Fibroblast of skin of right quadriceps (primary cell): ENCODE measurements around the gene MPP3.
"Not testable (repeated sequence)": the region's sequence is repeated elsewhere in the genome, so short reads cannot be mapped to it uniquely, and the experiment has no call there.

Experiments used
- DNase-seq: peaks from one replicate; pipeline ENCODE4 v3.0.0-alpha.2; 2013

Gene MPP3, protein sequence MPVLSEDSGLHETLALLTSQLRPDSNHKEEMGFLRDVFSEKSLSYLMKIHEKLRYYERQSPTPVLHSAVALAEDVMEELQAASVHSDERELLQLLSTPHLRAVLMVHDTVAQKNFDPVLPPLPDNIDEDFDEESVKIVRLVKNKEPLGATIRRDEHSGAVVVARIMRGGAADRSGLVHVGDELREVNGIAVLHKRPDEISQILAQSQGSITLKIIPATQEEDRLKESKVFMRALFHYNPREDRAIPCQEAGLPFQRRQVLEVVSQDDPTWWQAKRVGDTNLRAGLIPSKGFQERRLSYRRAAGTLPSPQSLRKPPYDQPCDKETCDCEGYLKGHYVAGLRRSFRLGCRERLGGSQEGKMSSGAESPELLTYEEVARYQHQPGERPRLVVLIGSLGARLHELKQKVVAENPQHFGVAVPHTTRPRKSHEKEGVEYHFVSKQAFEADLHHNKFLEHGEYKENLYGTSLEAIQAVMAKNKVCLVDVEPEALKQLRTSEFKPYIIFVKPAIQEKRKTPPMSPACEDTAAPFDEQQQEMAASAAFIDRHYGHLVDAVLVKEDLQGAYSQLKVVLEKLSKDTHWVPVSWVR

DNA sequence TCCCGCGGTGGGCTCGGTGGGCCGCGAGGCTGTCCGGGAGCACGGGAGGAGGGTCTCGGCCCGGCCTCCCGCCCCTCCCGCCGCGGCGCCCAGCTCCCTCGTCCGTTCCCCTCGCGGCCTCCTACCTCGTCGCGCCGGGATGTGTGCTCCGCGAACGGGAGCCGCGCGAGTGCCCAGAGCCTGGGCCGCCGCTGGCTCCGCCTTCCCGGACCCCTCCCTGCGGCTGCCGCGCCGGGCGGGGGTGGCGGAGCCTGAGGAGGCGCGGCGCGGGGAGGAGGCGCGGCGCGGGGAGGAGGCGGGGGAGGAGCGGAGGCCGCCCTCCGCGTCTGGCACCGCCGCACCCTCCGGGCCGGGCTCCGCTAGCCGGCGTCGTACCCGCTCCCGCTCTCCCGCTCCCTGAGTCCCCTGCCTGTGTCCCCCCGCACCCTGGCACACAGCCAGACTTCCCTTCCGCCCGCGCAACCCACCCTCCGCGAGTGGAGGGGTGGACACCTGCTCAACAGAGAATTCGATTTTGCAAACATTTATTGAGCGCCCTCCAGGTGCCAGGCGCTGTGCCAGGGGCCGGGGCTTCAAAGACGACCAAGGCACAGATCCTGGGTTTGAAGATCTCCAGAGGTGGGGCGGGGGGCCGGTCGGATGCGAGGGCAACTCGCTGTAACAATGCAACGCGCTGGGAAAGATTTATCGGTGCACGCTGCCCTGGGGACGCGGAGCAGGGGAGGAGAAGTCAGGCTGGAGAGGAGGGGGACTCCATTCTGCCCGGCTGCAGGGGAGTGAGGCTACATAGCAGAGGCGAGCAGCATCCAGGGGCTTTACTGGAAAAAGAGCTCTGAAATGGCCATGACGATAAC, at the start of gene MPP3:
Gene MPP3 (minus strand): TSS at position 171 of the 854 bp plus-strand sequence. CDS start 1,240 bp downstream, outside the sequence.
- DNase-seq, result peak; percentile 67

DNA sequence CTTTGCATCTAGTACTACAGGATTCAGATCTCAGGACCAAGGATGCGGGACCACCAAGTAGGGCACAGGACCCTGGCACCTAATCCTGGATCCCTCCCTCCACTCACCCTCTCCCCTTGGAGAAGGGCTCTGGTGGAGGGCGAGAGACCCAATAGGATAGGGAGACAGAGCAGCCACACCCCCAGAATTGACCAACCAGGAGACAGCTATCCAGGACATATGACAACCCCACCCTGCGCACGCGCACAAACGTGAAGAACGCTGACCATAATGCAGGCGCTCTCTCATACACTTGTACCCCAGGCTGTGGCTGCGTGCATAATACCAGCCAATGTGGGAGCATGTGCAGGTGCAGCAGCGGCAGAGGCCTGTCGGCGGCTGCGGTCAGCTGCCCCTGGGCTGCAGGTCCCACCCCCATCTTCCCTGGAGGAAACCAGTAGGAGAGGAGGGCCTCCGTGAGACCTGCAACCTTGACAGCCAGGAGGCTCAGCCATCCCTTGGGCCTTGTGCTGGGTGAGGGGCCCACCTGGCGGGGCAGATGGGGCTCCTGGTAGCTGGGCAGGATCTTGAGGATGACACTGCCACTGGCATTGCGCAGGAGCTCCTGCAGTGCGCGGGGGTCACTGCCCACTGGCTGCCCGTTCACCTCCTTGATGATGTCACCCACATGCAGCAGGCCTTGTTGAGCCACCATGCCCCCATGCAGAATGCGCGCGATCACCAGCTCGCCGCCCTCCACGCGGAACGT, 49.0 kb upstream of the MPP3 start:
- DNase-seq, result no peak

DNA sequence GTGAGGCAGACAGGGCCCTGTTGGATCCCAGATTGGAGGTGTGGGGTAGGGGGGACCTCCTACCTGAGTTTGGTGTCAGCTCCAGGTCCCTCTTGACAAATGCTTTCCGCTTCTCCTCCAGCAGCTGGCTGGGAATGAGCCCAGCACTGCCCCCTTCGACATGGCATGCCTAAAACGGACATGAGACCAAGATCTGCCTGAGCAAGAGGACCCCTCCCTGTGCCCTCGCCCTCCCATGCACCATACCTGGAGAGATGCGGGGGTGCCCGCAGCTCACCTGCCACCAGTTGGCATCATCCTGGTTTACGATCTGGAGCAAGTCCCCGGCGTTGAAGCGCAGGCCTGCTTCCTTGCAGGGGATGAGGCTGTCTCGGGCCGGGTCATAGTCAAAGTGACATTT, 48.2 kb upstream of the MPP3 start:
- no peak for DNase-seq

DNA sequence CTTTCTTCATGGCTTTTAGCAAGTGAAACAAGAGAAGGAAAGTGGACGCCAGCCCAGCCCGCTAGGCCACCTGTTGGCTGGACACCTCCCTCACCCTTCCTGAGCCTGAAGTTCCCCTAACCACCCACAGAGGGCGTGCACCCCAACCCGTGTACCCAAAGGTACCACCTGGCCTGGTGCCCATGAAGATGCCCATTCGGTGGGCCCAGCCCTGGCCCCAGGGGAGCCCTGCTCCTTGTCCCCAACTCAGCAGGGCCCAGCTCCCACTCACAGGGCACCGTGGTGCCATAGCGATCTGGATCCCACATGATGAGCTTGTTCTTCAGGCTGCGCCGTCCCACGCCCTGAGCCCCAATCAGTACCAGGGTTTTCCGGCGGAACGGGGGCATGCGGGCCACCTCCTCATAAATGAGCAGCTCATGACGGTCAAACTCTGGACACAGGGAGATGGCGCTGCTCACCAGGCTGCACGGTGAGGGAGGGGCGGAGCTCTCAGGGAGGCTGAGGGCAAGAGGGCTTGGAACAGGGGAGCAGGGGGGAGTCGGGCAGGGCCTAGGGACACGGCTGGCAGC, 47.6 kb upstream of the MPP3 start:
- DNase-seq, result no peak

DNA sequence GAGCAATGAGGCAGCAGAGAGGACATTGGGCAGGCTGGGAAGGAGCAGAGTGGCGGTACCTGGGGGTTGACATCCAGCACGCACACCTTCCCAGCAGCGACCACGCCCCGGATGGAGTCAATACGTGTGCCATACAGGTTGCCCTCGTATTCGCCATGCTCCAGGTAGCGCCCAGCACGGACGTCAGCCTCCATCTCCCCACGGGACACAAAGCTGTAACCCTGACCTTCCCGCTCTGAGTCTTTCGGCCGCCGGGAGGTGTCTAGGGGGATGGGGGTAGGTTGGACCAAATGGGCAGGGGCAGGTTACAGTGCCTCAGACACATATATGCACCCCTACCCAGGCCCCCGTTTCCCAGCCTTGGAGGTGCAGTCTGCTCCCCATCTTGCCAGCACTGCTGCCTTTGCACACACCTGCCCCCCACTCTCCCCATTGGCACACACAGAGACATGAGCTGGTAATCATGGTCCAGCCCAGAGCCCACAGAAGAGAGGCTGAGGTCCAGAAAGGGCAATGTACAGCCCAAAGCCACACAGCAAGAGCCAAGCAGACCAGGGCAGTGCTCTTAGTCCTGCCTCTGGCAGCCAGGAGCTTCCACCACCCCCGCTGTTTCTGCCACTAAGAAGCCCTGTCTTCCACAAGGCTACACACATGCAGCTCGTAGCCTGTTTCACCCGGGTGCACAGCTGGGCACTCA, 46.9 kb upstream of the MPP3 start:
- no peak for DNase-seq

DNA sequence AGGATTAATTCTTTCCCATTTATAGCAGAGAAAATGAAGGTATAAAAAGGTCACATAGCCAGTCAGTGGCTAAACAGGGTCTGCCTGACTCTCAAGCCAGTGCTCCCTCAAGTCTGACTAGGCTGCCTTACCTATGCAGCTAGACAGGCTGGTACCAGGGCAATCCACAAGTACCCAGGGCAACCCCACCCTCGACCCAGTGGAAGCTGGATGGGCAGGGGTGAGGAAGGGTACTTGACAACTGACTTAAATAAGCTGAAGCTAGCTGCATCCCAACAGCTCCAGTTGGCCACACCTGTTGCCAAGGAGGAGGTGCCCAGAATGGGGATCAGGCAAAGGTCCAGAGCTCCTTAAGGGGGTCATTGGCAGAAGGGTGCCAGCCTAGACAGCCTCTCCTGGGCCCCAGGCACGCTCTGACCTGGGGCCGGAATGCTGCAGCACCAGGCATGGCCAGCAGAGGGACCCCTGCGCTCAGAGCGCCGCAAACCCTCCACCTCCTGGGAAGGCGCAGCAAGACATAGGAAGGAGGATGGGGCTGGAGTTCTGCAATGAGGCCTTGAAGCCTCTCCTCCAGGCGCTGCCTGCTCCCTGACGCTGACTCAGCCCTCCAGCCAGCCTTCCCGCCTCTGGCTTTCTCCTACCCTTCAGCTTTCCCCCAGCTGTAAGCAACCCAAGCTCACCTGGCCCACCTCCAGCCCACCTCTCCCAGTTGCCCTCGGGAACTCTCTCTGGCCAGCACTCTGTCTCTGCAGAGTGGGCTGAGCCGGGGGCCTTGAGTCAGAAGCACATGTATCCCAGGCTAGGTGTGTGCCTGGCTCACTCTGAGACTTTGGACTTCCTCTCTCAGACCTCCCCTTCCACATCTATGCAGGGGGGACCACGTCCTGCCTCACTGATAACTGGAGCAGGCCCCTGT, 45.6 kb upstream of the MPP3 start:
- peak; percentile 90 for DNase-seq

DNA sequence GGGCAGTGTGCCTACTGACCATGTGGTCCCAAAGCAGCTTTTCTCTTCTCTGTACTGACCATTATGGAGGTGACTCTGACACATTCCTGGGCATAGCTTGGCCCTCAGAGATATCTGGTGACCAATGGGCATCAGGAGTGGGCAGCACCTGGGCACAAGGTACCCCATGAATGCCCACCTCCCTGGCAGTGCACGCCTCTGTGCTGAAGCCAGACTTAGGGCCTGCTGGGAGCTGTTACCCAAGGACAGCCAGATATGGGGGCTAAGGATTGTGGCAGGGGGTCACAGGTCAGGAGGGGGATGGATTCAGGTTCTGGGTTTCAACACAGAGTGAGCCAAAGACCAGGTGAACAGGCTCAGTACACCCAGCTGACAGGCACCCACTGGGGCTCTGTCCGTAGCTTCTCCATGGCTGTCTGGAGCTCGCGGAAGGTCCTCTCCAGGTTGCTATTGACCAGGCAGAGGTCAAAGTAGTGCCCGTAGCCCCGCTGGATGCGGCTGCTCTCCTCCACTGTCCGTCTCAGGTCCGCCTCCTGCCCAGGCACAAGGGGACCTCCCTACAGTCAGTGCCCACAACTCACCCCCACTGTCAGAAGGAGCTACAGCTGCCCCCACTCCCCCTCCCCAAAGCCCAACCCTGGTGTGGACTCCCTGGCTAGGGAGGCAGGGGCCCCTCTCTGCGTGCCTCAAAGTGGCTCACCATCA, 44.7 kb upstream of the MPP3 start:
- DNase-seq, result no peak

DNA sequence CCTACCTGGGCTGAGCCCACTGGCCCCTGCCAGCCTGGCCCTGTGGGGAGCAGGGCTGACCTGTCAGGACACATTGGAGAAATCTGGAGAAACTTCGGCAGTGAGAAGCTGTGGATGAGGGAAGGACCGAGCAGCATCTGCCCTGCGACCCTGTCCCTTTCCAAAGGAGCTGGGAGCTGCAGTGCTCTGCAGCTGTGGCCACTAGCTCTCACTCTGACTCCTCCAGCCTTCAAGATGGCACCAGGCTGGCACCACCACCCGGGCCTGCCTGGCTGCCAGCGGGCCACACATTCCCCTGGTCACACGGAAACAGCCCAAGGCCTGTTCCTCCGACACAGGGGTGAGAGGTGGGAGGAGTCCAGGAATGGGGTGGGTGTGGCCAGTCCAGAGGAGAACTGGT, 44.1 kb upstream of the MPP3 start:
- no peak for DNase-seq

DNA sequence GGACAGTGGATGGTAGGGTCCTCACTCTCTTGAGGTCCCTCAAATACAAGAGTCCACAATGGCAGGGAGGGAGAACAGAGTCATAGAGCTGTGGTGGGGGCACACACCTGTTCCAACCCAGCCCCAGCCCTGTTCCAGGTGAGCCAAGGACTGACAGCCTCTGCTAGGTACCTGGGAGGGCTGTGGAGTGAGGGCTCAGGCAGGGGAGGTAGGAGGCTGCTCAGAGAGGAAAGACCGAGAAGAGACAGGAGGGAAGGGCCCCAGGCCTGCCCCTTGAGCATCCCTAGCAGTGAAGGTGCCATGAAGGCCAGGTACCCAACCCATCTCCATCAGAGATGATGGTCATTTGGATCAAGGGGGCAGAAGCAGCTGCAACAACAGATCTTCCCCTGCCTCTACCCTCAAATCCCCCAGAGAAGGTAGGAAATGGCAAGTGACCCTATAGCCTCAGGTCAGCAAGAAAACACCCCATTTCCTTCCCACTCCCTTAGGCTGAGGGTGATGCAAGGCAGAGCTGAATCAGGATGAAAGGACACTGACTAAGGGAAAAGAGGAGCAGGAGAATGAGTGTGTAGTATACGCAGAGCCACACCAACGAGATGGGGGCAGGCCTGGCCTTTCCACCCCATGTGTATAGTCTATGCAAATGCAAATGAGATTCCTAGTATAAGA, 42.7 kb upstream of the MPP3 start:
- no peak for DNase-seq

DNA sequence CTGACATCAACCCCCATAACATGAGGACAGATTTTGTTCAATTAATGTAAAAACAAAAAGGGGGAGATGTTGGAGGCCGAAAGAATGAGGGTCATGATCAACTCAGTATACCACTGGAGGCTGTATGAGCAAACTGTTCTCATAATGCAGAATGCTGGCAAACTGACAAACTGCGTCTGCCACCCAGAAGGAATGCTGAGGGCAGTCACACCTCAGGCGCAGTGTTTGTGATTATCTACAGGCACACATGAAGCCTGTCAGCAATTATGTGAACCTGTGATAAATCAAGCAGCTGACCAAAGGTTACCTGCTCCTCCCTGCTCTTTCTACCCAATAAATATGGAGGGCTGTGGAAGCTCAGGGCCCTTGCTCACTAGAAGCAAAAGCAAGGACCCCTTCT, 41.3 kb upstream of the MPP3 start:
- no peak for DNase-seq

DNA sequence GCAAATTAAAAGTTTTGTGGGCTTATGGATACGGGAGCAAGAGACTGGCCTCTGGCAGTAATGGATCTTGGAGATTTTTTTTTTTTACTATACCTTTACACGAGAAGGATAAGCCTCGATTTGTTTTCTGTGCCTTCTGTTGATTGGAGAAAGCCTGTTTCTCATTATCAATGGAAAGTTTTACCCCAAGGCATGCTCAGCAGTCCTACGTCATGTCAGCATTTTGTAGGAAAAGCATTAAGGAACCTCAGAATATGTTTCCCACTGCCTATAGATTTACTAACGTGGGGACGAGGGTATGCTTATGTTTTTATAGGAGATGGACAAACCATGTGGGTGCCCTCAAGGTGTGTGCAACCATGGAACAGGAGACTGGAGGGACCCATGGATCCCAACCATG, 40.9 kb upstream of the MPP3 start:
- no peak for DNase-seq

DNA sequence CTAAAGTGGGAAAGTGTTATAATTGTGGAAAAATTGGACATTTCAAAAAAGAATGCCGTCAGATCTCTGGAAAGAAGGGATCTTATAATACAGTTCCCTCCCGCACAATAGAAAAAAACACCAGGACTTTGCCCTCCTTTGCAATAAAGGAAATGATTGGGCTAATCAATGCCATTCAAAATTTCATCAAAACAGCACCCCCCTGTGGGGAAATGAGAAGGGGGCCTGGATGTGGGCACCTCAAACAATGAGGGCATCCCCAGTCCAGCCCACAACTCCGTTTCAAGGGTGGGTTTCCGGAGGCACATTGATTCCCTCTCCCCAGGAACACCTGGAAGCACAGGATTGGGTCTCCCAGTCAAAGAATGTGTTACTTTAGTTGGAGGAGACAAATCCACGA, 40.1 kb upstream of the MPP3 start:
- no peak for DNase-seq

DNA sequence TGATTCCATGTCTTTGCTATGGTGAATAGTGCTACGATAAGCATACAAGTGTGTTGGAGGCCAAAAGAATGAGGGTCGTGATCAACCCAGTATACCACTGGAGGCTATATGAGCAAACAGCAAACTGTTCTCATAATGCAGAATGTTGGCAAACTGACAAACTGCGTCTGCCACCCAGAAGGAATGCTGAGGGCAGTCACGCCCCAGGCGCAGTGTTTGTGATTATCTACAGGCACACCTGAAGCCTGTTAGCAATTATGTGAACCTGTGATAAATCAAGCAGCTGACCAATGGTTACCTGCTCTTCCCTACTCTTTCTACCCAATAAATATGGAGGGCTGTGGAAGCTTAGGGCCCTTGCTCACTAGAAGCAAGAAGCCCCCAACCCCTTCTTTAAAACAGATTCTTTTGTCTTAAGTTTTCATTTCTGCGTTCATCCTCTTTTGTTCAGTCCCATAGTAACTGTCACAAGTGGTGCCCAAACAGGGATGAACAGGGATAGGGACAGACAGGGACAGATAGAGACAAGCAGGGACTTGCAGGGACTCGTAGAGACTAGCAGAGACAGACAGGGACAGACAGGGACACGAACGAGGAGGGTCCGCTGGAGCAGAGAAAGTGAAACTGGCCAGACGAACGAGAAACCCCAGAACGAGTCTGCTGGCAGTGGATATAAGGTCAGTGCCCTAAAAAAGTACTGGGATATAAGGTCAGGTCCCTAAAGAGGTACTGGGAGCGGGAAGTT, 39.2 kb upstream of the MPP3 start:
- DNase-seq, result no peak

DNA sequence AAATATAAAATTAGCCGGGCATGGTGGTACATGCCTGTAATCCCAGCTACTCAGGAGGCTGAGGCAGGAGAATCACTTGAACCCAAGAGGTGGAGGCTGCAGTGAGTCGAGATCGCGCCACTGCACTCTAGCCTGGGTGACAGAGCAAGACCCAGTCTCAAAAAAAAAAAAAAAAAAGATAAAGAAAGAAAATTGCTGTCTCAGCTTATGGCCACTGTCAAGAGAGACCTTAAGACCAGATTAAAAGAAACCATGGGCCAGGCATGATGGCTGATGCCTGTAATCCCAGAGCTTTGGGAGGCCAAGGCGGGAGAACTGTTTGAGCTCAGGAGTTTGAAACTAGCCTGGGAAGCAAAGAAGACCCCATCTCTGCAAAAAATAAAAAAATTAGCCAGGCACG, 36.1 kb upstream of the MPP3 start:
- not testable (repeated sequence) for DNase-seq

DNA sequence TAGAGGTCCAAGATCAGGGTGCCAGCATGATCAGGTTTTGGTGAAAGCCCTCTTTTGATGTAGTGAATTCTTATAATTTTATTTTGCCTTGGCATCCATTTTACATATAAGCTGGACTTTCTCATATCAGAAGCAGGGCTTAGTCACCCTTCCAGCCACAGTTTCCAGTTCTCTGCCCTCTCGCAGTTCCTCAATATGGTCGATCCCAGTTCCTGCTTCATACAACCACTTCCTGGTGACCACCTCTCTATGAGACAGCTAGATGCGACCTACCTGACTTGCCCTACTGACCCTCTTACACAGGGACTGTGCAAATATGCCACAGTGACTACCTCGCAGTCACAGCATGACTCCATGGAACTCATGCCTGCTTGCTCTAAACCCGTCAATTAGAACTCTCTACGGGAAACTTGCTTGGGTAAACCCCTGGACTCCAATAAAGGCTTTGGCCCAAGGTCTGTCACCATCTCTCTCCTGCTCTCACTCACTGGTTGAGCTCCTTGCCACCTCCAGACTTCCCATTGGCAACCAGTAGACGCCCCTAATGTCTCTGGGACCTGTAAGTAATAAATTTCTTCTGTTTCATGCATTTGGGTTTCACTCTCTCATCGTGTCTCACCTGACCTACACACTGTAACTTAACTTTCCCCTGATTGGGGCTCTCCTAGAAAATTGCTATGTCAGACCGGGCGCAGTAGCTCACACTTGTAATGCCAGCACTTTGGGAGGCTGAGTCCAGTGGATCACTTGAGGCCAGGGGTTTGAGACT, 35.5 kb upstream of the MPP3 start:
- DNase-seq, result no peak

DNA sequence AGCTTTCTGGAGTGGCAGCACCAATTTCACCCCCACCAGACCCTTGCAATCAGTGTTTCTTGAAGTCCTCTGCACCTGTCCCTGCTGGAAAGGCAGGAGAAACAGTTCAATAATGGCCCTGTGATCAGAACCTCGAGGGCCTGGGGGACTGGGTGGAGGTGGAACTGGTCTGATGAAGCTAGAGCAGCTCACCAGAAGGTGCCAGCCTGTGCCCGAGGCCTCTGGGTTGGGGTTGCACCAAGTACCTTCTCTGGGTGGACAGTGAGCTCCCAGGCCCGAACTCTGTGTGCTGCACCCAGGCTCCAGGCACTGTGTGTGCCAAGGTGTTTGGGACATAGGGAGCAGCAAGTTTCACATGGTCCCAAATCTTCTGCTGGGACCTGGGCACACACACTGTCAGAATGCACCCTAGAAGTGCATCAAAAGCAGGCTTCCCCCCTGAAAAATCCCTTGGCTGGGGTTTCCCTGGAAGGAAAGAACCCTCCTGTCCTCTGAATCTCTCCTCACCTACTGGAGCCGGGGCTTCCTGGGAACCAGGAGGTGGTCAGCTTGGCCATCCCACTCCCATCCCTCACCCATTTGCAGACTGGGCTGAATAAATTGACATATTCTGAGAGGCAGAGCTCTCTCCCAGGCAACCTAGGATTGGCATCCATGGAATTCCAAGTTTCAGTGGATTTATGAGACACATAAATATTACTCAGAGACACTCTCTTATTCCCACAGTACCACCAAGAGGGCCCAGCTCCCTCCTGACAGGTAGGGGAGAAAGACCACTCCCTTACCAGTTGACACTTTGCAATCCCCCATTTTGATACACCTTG, 31.4 kb upstream of the MPP3 start:
- DNase-seq, result no peak

DNA sequence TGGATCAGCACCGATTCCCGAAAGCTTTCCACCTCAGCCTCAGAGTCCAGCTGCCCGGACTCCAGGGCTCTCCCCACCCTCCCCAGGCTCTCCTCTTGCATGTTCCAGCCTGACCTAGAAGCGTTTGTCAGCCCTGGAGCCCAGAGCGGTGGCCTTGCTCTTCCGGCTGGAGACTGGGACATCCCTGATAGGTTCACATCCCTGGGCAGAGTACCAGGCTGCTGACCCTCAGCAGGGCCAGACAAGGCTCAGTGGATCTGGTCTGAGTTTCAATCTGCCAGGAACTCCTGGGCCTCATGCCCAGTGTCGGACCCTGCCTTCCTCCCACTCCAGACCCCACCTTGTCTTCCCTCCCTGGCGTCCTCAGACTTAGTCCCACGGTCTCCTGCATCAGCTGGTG, 29.0 kb upstream of the MPP3 start:
- DNase-seq, result no peak
